ENCODE data around the gene DNAJC24. TPM values are rescaled to one million over a fixed set of nuclear protein-coding genes. Genes with fewer than 3 reads are reported as not detected.

Gene DNAJC24
- total RNA-seq, 1 experiment from 2014 or later: 9.3 TPM

DNA sequence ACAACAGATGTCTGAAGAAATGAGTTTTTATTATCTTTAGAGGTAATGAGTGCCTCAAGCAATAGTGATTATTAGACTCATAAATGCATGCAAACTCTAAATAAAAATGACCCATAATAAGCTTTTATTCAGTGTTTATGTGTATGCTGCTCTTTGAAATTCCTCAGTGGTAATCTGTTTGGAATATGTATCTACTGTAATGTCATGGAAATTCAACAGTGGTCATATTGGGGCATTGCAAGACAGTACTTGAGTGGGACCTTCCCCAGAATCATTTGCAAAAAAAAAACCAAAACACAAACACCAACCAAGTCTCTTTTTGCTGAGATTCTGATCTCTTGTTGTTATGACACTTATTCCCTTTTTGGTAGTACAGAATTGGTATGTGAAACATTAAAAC is 35.0 kb downstream of the DNAJC24 start:
- Histone ChIP-seq H3K27me3 (ENCODE audit: low read length) (no peaks in the 10 kb centered on the region), H3K9me2 (replicated peaks; ENCODE audit: low read length) (no peaks in the 10 kb centered on the region), H3K4me1 (ENCODE audit: insufficient read depth, low read length) (0 out of 2 replicates have a peak, but pooled peaks cover 5% of the 10 kb centered on the region), H3K4me2 (ENCODE audit: low read length) (no peak overlapping the region), H3K9me3 (ENCODE audit: low read length) (no peaks in the 10 kb centered on the region), H2AFZ (ENCODE audit: low read length) (no peak overlapping the region), H3K4me3 (ENCODE audit: low read length) (no peak overlapping the region), H3K27ac (ENCODE audit: low read length) (no peak overlapping the region), H3K9ac (ENCODE audit: low read length) (no peak overlapping the region), H3K79me2 (ENCODE audit: low read length) (no peaks in the 10 kb centered on the region), H3F3A (ENCODE audit: low read length, unreplicated experiment) (no peaks in the 10 kb centered on the region), H4K20me1 (ENCODE audit: low read length) (no peaks in the 10 kb centered on the region), H3K36me3 (ENCODE audit: low read depth, low read length) (no peaks in the 10 kb centered on the region)
- ChIA-PET POLR2A (ENCODE audit: unreplicated experiment) (no interaction called here), CTCF (no interaction called here)
- ATAC-seq (no peak), DNase-seq (no peak)
- BruUV-seq (replicated peaks): no TSS peak
- TF ChIP-seq EZH2phosphoT487 (IDR thresholded peaks at IDR 0.05; ENCODE audit: borderline replicate concordance, low read length) (no peak), EZH2 (IDR thresholded peaks at IDR 0.05; ENCODE audit: low read length, unreplicated experiment) (no peak)
- TF ChIP-seq, protein P1, sequence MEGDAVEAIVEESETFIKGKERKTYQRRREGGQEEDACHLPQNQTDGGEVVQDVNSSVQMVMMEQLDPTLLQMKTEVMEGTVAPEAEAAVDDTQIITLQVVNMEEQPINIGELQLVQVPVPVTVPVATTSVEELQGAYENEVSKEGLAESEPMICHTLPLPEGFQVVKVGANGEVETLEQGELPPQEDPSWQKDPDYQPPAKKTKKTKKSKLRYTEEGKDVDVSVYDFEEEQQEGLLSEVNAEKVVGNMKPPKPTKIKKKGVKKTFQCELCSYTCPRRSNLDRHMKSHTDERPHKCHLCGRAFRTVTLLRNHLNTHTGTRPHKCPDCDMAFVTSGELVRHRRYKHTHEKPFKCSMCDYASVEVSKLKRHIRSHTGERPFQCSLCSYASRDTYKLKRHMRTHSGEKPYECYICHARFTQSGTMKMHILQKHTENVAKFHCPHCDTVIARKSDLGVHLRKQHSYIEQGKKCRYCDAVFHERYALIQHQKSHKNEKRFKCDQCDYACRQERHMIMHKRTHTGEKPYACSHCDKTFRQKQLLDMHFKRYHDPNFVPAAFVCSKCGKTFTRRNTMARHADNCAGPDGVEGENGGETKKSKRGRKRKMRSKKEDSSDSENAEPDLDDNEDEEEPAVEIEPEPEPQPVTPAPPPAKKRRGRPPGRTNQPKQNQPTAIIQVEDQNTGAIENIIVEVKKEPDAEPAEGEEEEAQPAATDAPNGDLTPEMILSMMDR (conservative IDR thresholded peaks at IDR 0.05; ENCODE audit: low read depth, low read length): no peak
- intact Hi-C loops (cut with micrococcal nuclease): no loop called here

DNA sequence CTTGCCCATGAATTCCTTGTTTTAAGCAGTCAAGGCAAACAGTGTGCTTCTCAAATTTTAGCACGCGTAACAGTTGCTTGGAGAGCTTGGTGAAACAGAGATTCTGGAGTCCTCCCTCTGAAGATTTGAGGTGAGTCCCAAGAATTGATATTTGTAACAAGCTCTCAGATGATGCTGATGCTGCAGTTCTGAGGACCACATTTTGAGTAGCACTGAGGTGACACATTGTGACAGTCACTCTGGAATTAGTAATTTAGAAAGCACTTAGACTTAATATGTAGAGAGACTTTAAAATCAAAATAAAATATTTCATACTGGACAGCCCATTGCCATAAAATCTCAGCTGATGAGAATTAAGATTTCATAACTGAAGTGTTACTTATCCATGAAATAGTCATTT is 38.5 kb downstream of the DNAJC24 start:
- Histone ChIP-seq H3K36me3 (ENCODE audit: low read depth, low read length) (no peaks in the 10 kb centered on the region), H4K20me1 (ENCODE audit: low read length) (no peaks in the 10 kb centered on the region), H3F3A (ENCODE audit: low read length, unreplicated experiment) (no peaks in the 10 kb centered on the region), H3K79me2 (ENCODE audit: low read length) (no peaks in the 10 kb centered on the region), H3K27me3 (ENCODE audit: low read length) (no peaks in the 10 kb centered on the region), H2AFZ (ENCODE audit: low read length) (no peak overlapping the region), H3K4me2 (ENCODE audit: low read length) (no peak overlapping the region), H3K4me1 (ENCODE audit: insufficient read depth, low read length) (0 out of 2 replicates have a peak, but pooled peaks cover 8% of the 10 kb centered on the region), H3K9me2 (replicated peaks; ENCODE audit: low read length) (no peaks in the 10 kb centered on the region), H3K27ac (ENCODE audit: low read length) (no peak overlapping the region), H3K9me3 (ENCODE audit: low read length) (no peaks in the 10 kb centered on the region), H3K9ac (ENCODE audit: low read length) (no peak overlapping the region), H3K4me3 (ENCODE audit: low read length) (no peak overlapping the region)
- intact Hi-C loops (cut with micrococcal nuclease): no loop called here
- no peak for TF ChIP-seq EZH2 (IDR thresholded peaks at IDR 0.05; ENCODE audit: low read length, unreplicated experiment)
- no peak for TF ChIP-seq EZH2phosphoT487 (IDR thresholded peaks at IDR 0.05; ENCODE audit: borderline replicate concordance, low read length)
- TF ChIP-seq, protein P1 (conservative IDR thresholded peaks at IDR 0.05; ENCODE audit: low read depth, low read length): no peak
- CTCF ChIA-PET: no interaction called here
- no peak for DNase-seq
- ATAC-seq: no peak
- POLR2A ChIA-PET (ENCODE audit: unreplicated experiment): no interaction called here
- no TSS peak for BruUV-seq (replicated peaks)

DNA sequence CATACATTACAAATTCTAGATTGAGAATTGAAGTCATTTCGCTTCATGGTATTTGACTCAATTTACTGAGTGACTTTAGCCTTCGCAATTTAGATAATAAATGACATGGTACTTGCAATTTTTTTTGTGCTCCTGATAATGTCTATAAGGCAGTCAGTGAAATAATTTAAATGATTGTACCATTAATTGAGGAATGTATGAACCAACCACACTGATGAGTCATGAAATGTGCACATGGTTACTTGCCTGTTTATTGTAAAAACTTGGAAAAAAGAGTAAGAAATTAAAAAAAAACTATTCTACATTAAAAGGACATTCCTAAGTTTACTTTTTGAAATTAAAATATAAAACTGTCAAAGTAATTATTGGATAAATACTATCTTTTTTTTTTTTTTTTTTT is 43.3 kb downstream of the DNAJC24 start:
- POLR2A ChIA-PET (ENCODE audit: unreplicated experiment): no interaction called here
- TF ChIP-seq EZH2 (IDR thresholded peaks at IDR 0.05; ENCODE audit: low read length, unreplicated experiment): no peak
- TF ChIP-seq EZH2phosphoT487 (IDR thresholded peaks at IDR 0.05; ENCODE audit: borderline replicate concordance, low read length): no peak
- TF ChIP-seq, protein P1 (conservative IDR thresholded peaks at IDR 0.05; ENCODE audit: low read depth, low read length): no peak
- Histone ChIP-seq H3K4me2 (ENCODE audit: low read length) (no peak overlapping the region), H3K27ac (ENCODE audit: low read length) (no peak overlapping the region), H3K27me3 (ENCODE audit: low read length) (no peaks in the 10 kb centered on the region), H3K36me3 (ENCODE audit: low read depth, low read length) (no peaks in the 10 kb centered on the region), H3K4me1 (ENCODE audit: insufficient read depth, low read length) (peaks cover 15% of the 10 kb centered on the region), H3K9me2 (replicated peaks; ENCODE audit: low read length) (no peaks in the 10 kb centered on the region), H3F3A (ENCODE audit: low read length, unreplicated experiment) (no peaks in the 10 kb centered on the region), H3K79me2 (ENCODE audit: low read length) (no peaks in the 10 kb centered on the region), H3K9ac (ENCODE audit: low read length) (no peak overlapping the region), H3K9me3 (ENCODE audit: low read length) (no peaks in the 10 kb centered on the region), H3K4me3 (ENCODE audit: low read length) (no peak overlapping the region), H4K20me1 (ENCODE audit: low read length) (no peaks in the 10 kb centered on the region), H2AFZ (ENCODE audit: low read length) (no peak overlapping the region)
- BruUV-seq (replicated peaks): no TSS peak
- intact Hi-C loops (cut with micrococcal nuclease): no loop called here
- ATAC-seq: 0 out of 2 replicates have a peak, but pooled peaks have one; percentile 29
- CTCF ChIA-PET: no interaction called here
- DNase-seq: peak; percentile 32

All from PC-3 (cell line).